H1 (cell line): Measurements from ENCODE around the gene ADCK2. TPM values are rescaled to one million over a fixed set of nuclear protein-coding genes. Genes with fewer than 3 reads are reported as not detected.

ENCODE experiments used
- CBX8 ChIP-seq: fragments of 300-800, 300-1000 bp; sonication (generic); IDR thresholded peaks from 2 replicates; pipeline ENCODE4 v1.7.1; 2016; ENCODE audit warnings: low read depth, low read length, borderline replicate concordance
- CTBP2 ChIP-seq: IDR thresholded peaks from 2 replicates; pipeline ENCODE4 v1.7.0; 2011; ENCODE audit warnings: borderline replicate concordance, mild to moderate bottlenecking, moderate library complexity, mixed read lengths, low read length; ENCODE audit not compliant: insufficient read depth, insufficient read length
- EZH2 ChIP-seq: fragments of 200-600 bp; sonication (generic); IDR thresholded peaks from 2 replicates; pipeline ENCODE4 v1.7.1; 2012; ENCODE audit warnings: low read depth, mild to moderate bottlenecking, moderate library complexity, low read length, inconsistent platforms; ENCODE audit not compliant: severe bottlenecking
- POLR2AphosphoS5 ChIP-seq: IDR thresholded peaks from 2 replicates; pipeline ENCODE4 v1.6.1; 2011; ENCODE audit warnings: low read depth, low read length
- polyA plus RNA-seq, 7 experiments: library from polyadenylated mRNA; depleted of rRNA in 3 of 7; stranded (reverse) in 5 of 7; unstranded in 2 of 7; fragments of >200 nt in 5 of 7; fragments of 200-250 nt in 2 of 7; gene quantifications; 1 replicate in 5 of 7; 2 replicates in 1 of 7; 4 replicates in 1 of 7; pipeline versions ENCODE4 v1.2.1 to v1.2.3, GENCODE V29; 2011 to 2013; ENCODE audit warnings: missing spikeins in 2 of 7, mixed read lengths in 2 of 7
- total RNA-seq: library from RNA; stranded (reverse); fragmentation: NEBNext Ultra II Directional; extraction: Animal tissue kit (Norgen Biotek cat#: 25700); gene quantifications from 2 replicates; pipeline ENCODE4 v1.2.1, GENCODE V29; 2021
- TF ChIP-seq, protein P1 (sequence below): fragments of 300-600 bp; sonication (generic); IDR thresholded peaks from 2 replicates; pipeline ENCODE4 v1.7.1; 2012; ENCODE audit warnings: low read length, moderate library complexity, mild to moderate bottlenecking, inconsistent platforms; ENCODE audit not compliant: insufficient replicate concordance

ADCK2 gene
- total and polyA plus RNA-seq, 2 of the 8 experiments (the other 6 are each of a cell fraction or from before 2014, with no cell fraction given) = 6.9 to 11.7 TPM

DNA sequence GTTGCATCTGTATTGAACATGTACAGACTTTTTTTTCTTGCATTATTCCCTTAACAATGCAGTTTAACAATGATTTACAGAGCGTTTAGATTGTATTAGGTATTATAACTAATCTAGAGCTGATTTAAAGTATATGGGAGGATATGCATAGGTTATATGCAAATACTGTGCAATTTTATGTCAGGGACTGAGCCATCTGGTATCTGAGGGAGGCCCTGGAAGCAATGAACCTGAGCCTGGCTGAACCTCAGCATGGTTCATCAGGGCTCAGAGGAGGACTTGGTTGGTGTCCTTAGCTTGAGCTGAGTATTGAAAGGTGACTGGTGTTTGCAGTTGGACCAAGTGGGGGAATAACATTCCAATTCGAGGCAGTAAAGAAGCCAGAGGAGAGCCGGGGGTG lies 4.8 kb downstream of the ADCK2 start (continued):
- TF ChIP-seq, protein P1, sequence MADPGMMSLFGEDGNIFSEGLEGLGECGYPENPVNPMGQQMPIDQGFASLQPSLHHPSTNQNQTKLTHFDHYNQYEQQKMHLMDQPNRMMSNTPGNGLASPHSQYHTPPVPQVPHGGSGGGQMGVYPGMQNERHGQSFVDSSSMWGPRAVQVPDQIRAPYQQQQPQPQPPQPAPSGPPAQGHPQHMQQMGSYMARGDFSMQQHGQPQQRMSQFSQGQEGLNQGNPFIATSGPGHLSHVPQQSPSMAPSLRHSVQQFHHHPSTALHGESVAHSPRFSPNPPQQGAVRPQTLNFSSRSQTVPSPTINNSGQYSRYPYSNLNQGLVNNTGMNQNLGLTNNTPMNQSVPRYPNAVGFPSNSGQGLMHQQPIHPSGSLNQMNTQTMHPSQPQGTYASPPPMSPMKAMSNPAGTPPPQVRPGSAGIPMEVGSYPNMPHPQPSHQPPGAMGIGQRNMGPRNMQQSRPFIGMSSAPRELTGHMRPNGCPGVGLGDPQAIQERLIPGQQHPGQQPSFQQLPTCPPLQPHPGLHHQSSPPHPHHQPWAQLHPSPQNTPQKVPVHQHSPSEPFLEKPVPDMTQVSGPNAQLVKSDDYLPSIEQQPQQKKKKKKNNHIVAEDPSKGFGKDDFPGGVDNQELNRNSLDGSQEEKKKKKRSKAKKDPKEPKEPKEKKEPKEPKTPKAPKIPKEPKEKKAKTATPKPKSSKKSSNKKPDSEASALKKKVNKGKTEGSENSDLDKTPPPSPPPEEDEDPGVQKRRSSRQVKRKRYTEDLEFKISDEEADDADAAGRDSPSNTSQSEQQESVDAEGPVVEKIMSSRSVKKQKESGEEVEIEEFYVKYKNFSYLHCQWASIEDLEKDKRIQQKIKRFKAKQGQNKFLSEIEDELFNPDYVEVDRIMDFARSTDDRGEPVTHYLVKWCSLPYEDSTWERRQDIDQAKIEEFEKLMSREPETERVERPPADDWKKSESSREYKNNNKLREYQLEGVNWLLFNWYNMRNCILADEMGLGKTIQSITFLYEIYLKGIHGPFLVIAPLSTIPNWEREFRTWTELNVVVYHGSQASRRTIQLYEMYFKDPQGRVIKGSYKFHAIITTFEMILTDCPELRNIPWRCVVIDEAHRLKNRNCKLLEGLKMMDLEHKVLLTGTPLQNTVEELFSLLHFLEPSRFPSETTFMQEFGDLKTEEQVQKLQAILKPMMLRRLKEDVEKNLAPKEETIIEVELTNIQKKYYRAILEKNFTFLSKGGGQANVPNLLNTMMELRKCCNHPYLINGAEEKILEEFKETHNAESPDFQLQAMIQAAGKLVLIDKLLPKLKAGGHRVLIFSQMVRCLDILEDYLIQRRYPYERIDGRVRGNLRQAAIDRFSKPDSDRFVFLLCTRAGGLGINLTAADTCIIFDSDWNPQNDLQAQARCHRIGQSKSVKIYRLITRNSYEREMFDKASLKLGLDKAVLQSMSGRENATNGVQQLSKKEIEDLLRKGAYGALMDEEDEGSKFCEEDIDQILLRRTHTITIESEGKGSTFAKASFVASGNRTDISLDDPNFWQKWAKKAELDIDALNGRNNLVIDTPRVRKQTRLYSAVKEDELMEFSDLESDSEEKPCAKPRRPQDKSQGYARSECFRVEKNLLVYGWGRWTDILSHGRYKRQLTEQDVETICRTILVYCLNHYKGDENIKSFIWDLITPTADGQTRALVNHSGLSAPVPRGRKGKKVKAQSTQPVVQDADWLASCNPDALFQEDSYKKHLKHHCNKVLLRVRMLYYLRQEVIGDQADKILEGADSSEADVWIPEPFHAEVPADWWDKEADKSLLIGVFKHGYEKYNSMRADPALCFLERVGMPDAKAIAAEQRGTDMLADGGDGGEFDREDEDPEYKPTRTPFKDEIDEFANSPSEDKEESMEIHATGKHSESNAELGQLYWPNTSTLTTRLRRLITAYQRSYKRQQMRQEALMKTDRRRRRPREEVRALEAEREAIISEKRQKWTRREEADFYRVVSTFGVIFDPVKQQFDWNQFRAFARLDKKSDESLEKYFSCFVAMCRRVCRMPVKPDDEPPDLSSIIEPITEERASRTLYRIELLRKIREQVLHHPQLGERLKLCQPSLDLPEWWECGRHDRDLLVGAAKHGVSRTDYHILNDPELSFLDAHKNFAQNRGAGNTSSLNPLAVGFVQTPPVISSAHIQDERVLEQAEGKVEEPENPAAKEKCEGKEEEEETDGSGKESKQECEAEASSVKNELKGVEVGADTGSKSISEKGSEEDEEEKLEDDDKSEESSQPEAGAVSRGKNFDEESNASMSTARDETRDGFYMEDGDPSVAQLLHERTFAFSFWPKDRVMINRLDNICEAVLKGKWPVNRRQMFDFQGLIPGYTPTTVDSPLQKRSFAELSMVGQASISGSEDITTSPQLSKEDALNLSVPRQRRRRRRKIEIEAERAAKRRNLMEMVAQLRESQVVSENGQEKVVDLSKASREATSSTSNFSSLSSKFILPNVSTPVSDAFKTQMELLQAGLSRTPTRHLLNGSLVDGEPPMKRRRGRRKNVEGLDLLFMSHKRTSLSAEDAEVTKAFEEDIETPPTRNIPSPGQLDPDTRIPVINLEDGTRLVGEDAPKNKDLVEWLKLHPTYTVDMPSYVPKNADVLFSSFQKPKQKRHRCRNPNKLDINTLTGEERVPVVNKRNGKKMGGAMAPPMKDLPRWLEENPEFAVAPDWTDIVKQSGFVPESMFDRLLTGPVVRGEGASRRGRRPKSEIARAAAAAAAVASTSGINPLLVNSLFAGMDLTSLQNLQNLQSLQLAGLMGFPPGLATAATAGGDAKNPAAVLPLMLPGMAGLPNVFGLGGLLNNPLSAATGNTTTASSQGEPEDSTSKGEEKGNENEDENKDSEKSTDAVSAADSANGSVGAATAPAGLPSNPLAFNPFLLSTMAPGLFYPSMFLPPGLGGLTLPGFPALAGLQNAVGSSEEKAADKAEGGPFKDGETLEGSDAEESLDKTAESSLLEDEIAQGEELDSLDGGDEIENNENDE = no peak
- TF ChIP-seq EZH2 = no peak
- TF ChIP-seq CTBP2 = no peak
- no peak for TF ChIP-seq POLR2AphosphoS5
- TF ChIP-seq CBX8 = no peak
